HCT116 (cell line): ENCODE measurements around the gene COL18A1. TPM values are rescaled to one million over a fixed set of nuclear protein-coding genes. Genes with fewer than 3 reads are reported as not detected.

Experiments
- ATAC-seq: fragments of 200-7000 bp; cut with Tn5 transposase; 2 replicates; pipeline ENCODE4 v1.9.1; 2020; ENCODE audit warnings: mild to moderate bottlenecking, moderate library complexity
- BruUV-seq: library from RNA; stranded (reverse); fragments of 400-500 nt; replicated peaks from 2 replicates; lab custom pipeline; 2021; lab: Mats Ljungman, UMichigan
- CTCF ChIA-PET: fragments of 300-600 bp; sonication (Branson Sonifier 250); formaldehyde crosslinking; loops from one replicate; lab custom pipeline; 2021; ENCODE audit warnings: antibody characterized with exemption; lab: Charles Lee
- POLR2A ChIA-PET: fragments of 300-600, 350-600 bp; sonication (Branson Sonifier 250); formaldehyde crosslinking; loops from one replicate; lab custom pipeline; 2021; ENCODE audit warnings: antibody characterized with exemption; lab: Charles Lee
- RAD21 ChIA-PET, 2 experiments: fragments of 300-600 bp; sonication (Branson Sonifier 250); formaldehyde crosslinking; loops; one replicate each; lab custom pipeline; 2023; ENCODE audit warnings: low total read pairs in 2 of 2; ENCODE audit not compliant: uncharacterized antibody in 2 of 2, unreplicated experiment in 2 of 2, low non-redundant PET in 1 of 2; lab: Charles Lee
- DNase-seq: peaks from one replicate; pipeline ENCODE4 v3.0.0-alpha.2; 2010; ENCODE audit warnings: low read depth, low spot score
- H2AFZ ChIP-seq: fragments of 200-600 bp; shearing (Covaris generic), sonication (generic); 2 replicates; pipeline ENCODE4 v1.6.1; 2017; ENCODE audit warnings: low read depth, mixed run types, mixed read lengths, antibody characterized with exemption, low read length; ENCODE audit not compliant: poor library complexity, severe bottlenecking
- H3K27ac ChIP-seq: 2 replicates; pipeline ENCODE4 v1.5.1; 2012; ENCODE audit warnings: low read depth, low read length
- H3K27me3 ChIP-seq: fragments of 200-600 bp; sonication (generic); 2 replicates; pipeline ENCODE4 v1.6.1; 2016; ENCODE audit warnings: mixed run types, low read length, mixed read lengths; ENCODE audit not compliant: insufficient read depth
- H3K36me3 ChIP-seq, 2 experiments: fragments of 200-500 bp in 1 of 2; fragments of 200-600 bp in 1 of 2; sonication (Bioruptor generic) in 1 of 2; sonication (generic) in 1 of 2; 2 replicates each; pipeline versions ENCODE4 v1.5.1 to v1.6.1; 2014 to 2016; ENCODE audit warnings: low read length in 2 of 2, inconsistent platforms in 1 of 2, mixed read lengths in 1 of 2, mixed run types in 1 of 2; ENCODE audit not compliant: insufficient read depth in 2 of 2, control insufficient read depth in 1 of 2
- H3K4me1 ChIP-seq, 2 experiments: fragments of 200-600 bp in 1 of 2; sonication (generic) in 1 of 2; 2 replicates each; pipeline versions ENCODE4 v1.5.1 to v1.6.1; 2012 to 2017; ENCODE audit warnings: low read length in 2 of 2, inconsistent platforms in 1 of 2, mild to moderate bottlenecking in 1 of 2, mixed read lengths in 1 of 2, mixed run types in 1 of 2, moderate library complexity in 1 of 2; ENCODE audit not compliant: insufficient read depth in 2 of 2, control insufficient read depth in 1 of 2
- H3K4me2 ChIP-seq: fragments of 200-600 bp; sonication (generic); 2 replicates; pipeline ENCODE4 v1.6.1; 2017; ENCODE audit warnings: mixed run types, low read length, mixed read lengths
- H3K4me3 ChIP-seq, 2 experiments: fragments of 200-600 bp in 1 of 2; sonication (generic) in 1 of 2; replicated peaks in 1 of 2; 2 replicates each; pipeline ENCODE4 v1.5.1; 2011 to 2016; ENCODE audit warnings: low read length in 2 of 2, control low read depth in 1 of 2, low read depth in 1 of 2, mild to moderate bottlenecking in 1 of 2, mixed read lengths in 1 of 2, mixed run types in 1 of 2
- H3K79me2 ChIP-seq: fragments of 200-600 bp; sonication (generic); 2 replicates; pipeline ENCODE4 v1.6.1; 2017; ENCODE audit warnings: mild to moderate bottlenecking, mixed run types, low read length, moderate library complexity, mixed read lengths; ENCODE audit not compliant: insufficient read depth
- H3K9ac ChIP-seq: fragments of 200-600 bp; sonication (generic); 2 replicates; pipeline ENCODE4 v1.6.1; 2016; ENCODE audit warnings: low read length, mixed read lengths
- H3K9me2 ChIP-seq: fragments of 200-600 bp; sonication (generic), shearing (Covaris generic); 2 replicates; pipeline ENCODE4 v1.6.1; 2017; ENCODE audit warnings: mixed run types, mild to moderate bottlenecking, moderate library complexity; ENCODE audit not compliant: insufficient read depth
- H3K9me3 ChIP-seq, 2 experiments: fragments of 200-500 bp in 1 of 2; fragments of 200-600 bp in 1 of 2; sonication (Bioruptor generic) in 1 of 2; sonication (generic) in 1 of 2; 2 replicates each; pipeline ENCODE4 v1.6.1; 2014 to 2017; ENCODE audit warnings: low read length in 2 of 2, mixed read lengths in 2 of 2, inconsistent platforms in 1 of 2, low read depth in 1 of 2, mild to moderate bottlenecking in 1 of 2, mixed run types in 1 of 2, moderate library complexity in 1 of 2; ENCODE audit not compliant: control insufficient read depth in 1 of 2, insufficient read depth in 1 of 2
- H4K20me1 ChIP-seq: fragments of 200-600 bp; sonication (generic), shearing (Covaris generic); 2 replicates; pipeline ENCODE4 v1.6.1; 2017; ENCODE audit warnings: mixed run types, mild to moderate bottlenecking, moderate library complexity; ENCODE audit not compliant: insufficient read depth
- CBX3 ChIP-seq: IDR thresholded peaks from 2 replicates; pipeline ENCODE4 v1.6.1; 2012; ENCODE audit warnings: low read depth
- CEBPB ChIP-seq: IDR thresholded peaks from 2 replicates; pipeline ENCODE4 v1.6.1; 2012; ENCODE audit warnings: low read depth
- EGR1 ChIP-seq: IDR thresholded peaks from 2 replicates; pipeline ENCODE4 v1.6.1; 2012; ENCODE audit warnings: low read depth
- ELF1 ChIP-seq: IDR thresholded peaks from 2 replicates; pipeline ENCODE4 v1.6.1; 2012; ENCODE audit warnings: low read depth, borderline replicate concordance
- EZH2 ChIP-seq: fragments of 200-600 bp; sonication (generic); IDR thresholded peaks from 2 replicates; pipeline ENCODE4 v1.6.1; 2017; ENCODE audit warnings: antibody characterized with exemption, mixed run types
- EZH2phosphoT487 ChIP-seq: fragments of 200-600 bp; IDR thresholded peaks from 2 replicates; pipeline ENCODE4 v1.6.1; 2018; ENCODE audit warnings: antibody characterized with exemption, borderline replicate concordance
- FOSL1 ChIP-seq: IDR thresholded peaks from 2 replicates; pipeline ENCODE4 v1.6.1; 2012; ENCODE audit warnings: low read depth
- JUND ChIP-seq: IDR thresholded peaks from 2 replicates; pipeline ENCODE4 v1.6.1; 2012
- MAX ChIP-seq: IDR thresholded peaks from 2 replicates; pipeline ENCODE4 v1.6.1; 2012
- POLR2A ChIP-seq: IDR thresholded peaks from 2 replicates; pipeline ENCODE4 v1.7.0; 2011; ENCODE audit warnings: borderline replicate concordance; ENCODE audit not compliant: insufficient read depth, insufficient read length; ENCODE audit errors: extremely low read depth
- POLR2AphosphoS5 ChIP-seq: IDR thresholded peaks from 2 replicates; pipeline ENCODE4 v1.6.1; 2011; ENCODE audit warnings: mild to moderate bottlenecking, low read depth, low read length, moderate library complexity
- RAD21 ChIP-seq: IDR thresholded peaks from 2 replicates; pipeline ENCODE4 v1.6.1; 2012; ENCODE audit warnings: low read depth, mild to moderate bottlenecking
- SIN3A ChIP-seq: IDR thresholded peaks from 2 replicates; pipeline ENCODE4 v1.6.1; 2012; ENCODE audit warnings: low read depth
- SRF ChIP-seq: IDR thresholded peaks from 2 replicates; pipeline ENCODE4 v1.6.1; 2012; ENCODE audit warnings: low read depth
- TCF7L2 ChIP-seq: IDR thresholded peaks from 2 replicates; pipeline ENCODE4 v1.7.0; 2011; ENCODE audit warnings: borderline replicate concordance, inconsistent platforms; ENCODE audit not compliant: insufficient read depth, insufficient read length; ENCODE audit errors: extremely low read depth
- YY1 ChIP-seq: IDR thresholded peaks from 2 replicates; pipeline ENCODE4 v1.6.1; 2011; ENCODE audit warnings: low read length, low read depth, moderate library complexity, mild to moderate bottlenecking; ENCODE audit not compliant: insufficient replicate concordance; ENCODE audit errors: extremely low read depth
- ZBTB33 ChIP-seq: IDR thresholded peaks from 2 replicates; pipeline ENCODE4 v1.6.1; 2011; ENCODE audit warnings: mild to moderate bottlenecking, low read length, moderate library complexity; ENCODE audit not compliant: insufficient replicate concordance; ENCODE audit errors: extremely low read depth
- ZNF274 ChIP-seq: fragments of 200-500 bp; sonication (Bioruptor generic); IDR thresholded peaks from 2 replicates; pipeline ENCODE4 v1.6.1; 2014; ENCODE audit warnings: mild to moderate bottlenecking, low read depth, low read length, inconsistent platforms
- intact Hi-C: fragments of 100-400 bp; cut with micrococcal nuclease; formaldehyde crosslinking; loops from 2 replicates; pipeline ENCODE4 v1.10.0; 2022
- total RNA-seq: library from RNA; stranded (reverse); gene quantifications from one replicate; pipeline ENCODE4 v1.2.1, GENCODE V29; 2021; ENCODE audit not compliant: unreplicated experiment
- TF ChIP-seq, protein P1 (sequence below), 3 experiments: fragments of 200-600 bp in 1 of 3; sonication (generic) in 1 of 3; IDR thresholded peaks in 2 of 3; conservative IDR thresholded peaks in 1 of 3; 2 replicates each; pipeline ENCODE4 v1.5.1; 2012 to 2017; ENCODE audit warnings: low read depth in 2 of 3, low read length in 2 of 3, antibody characterized with exemption in 1 of 3, borderline replicate concordance in 1 of 3, control low read depth in 1 of 3, mild to moderate bottlenecking in 1 of 3, mixed read lengths in 1 of 3, mixed run types in 1 of 3, moderate library complexity in 1 of 3; ENCODE audit not compliant: insufficient read depth in 1 of 3
- TF ChIP-seq, protein P2 (sequence below): IDR thresholded peaks from 2 replicates; pipeline ENCODE4 v1.6.1; 2012
- TF ChIP-seq, protein P3 (sequence below): IDR thresholded peaks from 2 replicates; pipeline ENCODE4 v1.6.1; 2012; ENCODE audit warnings: low read depth

The COL18A1 gene
- total RNA-seq, 1 experiment from 2014 or later = 59.5 TPM

DNA sequence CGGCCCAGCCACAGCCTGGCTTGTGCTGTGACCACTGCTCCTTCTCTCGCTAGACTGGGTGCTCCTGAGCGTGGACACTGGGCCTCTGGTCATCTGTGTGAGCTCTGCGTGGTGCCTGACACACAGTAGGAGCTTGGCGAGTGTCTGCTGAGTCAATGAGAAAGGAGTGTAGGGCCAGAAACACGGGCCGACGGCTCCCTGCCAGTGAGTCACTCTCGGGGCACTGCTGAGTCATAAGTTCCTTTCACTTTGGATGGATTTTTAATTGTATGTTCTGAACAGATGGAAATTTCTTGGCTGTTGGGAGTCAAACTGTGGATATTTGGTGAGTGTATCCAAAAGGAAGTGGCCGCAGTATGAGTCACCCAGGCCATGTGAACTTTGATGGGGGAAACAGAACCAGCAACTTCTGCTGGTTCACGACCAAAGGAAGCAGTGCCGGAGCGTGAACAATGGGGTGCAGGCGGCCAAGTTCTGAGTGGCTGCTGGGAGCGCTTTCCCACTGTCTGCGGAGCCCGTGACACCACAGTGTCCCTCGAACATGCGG, 41.0 kb upstream of the COL18A1 start:
- ChIA-PET CTCF (interaction anchor here (0.7 kb wide), 1 partner anchor 74 kb away, joined by 4 read pairs; no protein-coding TSS in a partner anchor), POLR2A (no interaction called here), RAD21 (no interaction called here)
- H3K9me3 ChIP-seq = no peaks in the 10 kb centered on the region
- H4K20me1 ChIP-seq = no peaks in the 10 kb centered on the region
- DNase-seq (peak; percentile 94), ATAC-seq (peak; percentile 68)
- H3K4me3 ChIP-seq = peak overlapping the region; percentile 23 to 45
- H3K79me2 ChIP-seq = no peaks in the 10 kb centered on the region
- H3K9me2 ChIP-seq = no peaks in the 10 kb centered on the region
- no peaks in the 10 kb centered on the region for H3K27me3 ChIP-seq
- H2AFZ ChIP-seq = no peak overlapping the region
- intact Hi-C loops = no loop called here
- H3K27ac ChIP-seq = peak overlapping the region; percentile 99
- peaks cover 44 to 74% of the 10 kb centered on the region in 2 experiments for H3K4me1 ChIP-seq
- H3K36me3 ChIP-seq = no peaks in the 10 kb centered on the region
- H3K9ac ChIP-seq = peak overlapping the region; percentile 73
- peak overlapping the region; percentile 83 for H3K4me2 ChIP-seq
- no TSS peak for BruUV-seq
- TF ChIP-seq SIN3A = no peak
- TF ChIP-seq POLR2A = no peak
- no peak for TF ChIP-seq EZH2phosphoT487
- TF ChIP-seq CBX3 = no peak
- peak; percentile 17 for TF ChIP-seq ZBTB33
- TF ChIP-seq ZNF274 = no peak
- no peak for TF ChIP-seq JUND
- TF ChIP-seq, protein P1, sequence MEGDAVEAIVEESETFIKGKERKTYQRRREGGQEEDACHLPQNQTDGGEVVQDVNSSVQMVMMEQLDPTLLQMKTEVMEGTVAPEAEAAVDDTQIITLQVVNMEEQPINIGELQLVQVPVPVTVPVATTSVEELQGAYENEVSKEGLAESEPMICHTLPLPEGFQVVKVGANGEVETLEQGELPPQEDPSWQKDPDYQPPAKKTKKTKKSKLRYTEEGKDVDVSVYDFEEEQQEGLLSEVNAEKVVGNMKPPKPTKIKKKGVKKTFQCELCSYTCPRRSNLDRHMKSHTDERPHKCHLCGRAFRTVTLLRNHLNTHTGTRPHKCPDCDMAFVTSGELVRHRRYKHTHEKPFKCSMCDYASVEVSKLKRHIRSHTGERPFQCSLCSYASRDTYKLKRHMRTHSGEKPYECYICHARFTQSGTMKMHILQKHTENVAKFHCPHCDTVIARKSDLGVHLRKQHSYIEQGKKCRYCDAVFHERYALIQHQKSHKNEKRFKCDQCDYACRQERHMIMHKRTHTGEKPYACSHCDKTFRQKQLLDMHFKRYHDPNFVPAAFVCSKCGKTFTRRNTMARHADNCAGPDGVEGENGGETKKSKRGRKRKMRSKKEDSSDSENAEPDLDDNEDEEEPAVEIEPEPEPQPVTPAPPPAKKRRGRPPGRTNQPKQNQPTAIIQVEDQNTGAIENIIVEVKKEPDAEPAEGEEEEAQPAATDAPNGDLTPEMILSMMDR (IDR thresholded peaks at IDR 0.05 in 2 of 3, conservative IDR thresholded peaks at IDR 0.05 in 1 of 3; ENCODE audit: borderline replicate concordance in 1 of 3, insufficient read depth in 1 of 3, low read depth in 2 of 3, low read length in 2 of 3) = no peak
- no peak for TF ChIP-seq FOSL1
- no peak for TF ChIP-seq RAD21
- TF ChIP-seq, protein P2, sequence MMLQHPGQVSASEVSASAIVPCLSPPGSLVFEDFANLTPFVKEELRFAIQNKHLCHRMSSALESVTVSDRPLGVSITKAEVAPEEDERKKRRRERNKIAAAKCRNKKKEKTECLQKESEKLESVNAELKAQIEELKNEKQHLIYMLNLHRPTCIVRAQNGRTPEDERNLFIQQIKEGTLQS = no peak
- TF ChIP-seq, protein P3, sequence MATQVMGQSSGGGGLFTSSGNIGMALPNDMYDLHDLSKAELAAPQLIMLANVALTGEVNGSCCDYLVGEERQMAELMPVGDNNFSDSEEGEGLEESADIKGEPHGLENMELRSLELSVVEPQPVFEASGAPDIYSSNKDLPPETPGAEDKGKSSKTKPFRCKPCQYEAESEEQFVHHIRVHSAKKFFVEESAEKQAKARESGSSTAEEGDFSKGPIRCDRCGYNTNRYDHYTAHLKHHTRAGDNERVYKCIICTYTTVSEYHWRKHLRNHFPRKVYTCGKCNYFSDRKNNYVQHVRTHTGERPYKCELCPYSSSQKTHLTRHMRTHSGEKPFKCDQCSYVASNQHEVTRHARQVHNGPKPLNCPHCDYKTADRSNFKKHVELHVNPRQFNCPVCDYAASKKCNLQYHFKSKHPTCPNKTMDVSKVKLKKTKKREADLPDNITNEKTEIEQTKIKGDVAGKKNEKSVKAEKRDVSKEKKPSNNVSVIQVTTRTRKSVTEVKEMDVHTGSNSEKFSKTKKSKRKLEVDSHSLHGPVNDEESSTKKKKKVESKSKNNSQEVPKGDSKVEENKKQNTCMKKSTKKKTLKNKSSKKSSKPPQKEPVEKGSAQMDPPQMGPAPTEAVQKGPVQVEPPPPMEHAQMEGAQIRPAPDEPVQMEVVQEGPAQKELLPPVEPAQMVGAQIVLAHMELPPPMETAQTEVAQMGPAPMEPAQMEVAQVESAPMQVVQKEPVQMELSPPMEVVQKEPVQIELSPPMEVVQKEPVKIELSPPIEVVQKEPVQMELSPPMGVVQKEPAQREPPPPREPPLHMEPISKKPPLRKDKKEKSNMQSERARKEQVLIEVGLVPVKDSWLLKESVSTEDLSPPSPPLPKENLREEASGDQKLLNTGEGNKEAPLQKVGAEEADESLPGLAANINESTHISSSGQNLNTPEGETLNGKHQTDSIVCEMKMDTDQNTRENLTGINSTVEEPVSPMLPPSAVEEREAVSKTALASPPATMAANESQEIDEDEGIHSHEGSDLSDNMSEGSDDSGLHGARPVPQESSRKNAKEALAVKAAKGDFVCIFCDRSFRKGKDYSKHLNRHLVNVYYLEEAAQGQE = no peak
- TF ChIP-seq POLR2AphosphoS5 = peak; percentile 60
- TF ChIP-seq YY1 = peak; percentile 18
- TF ChIP-seq CEBPB = no peak
- no peak for TF ChIP-seq EZH2
- TF ChIP-seq SRF = no peak
- TF ChIP-seq TCF7L2 = peak; percentile 75
- no peak for TF ChIP-seq EGR1
- TF ChIP-seq ELF1 = no peak
- no peak for TF ChIP-seq MAX
